Caki2 (cell line): ENCODE data around the gene PRAF2. TPM values are rescaled to one million over a fixed set of nuclear protein-coding genes. Genes with fewer than 3 reads are reported as not detected.

Experiments used
- DNase-seq: peaks from one replicate; pipeline ENCODE4 v3.0.0-alpha.2; 2015; ENCODE audit warnings: low read depth
- in situ Hi-C: cut with HindIII; loops from 2 replicates; pipeline ENCODE4 v1.10.0; 2016; ENCODE audit warnings: low sequenced_read_pairs, low pct_unique_long_range_greater_than_20kb, mixed read lengths
- total RNA-seq: library from RNA; depleted of rRNA; stranded (reverse); fragments of >200 nt; shearing (Covaris generic); gene quantifications from 2 replicates; pipeline ENCODE4 v1.2.3, GENCODE V29; 2014; ENCODE audit warnings: low replicate concordance; rRNA removed

Gene PRAF2
- total RNA-seq, 1 experiment from 2014 or later, result 1.9 TPM

DNA sequence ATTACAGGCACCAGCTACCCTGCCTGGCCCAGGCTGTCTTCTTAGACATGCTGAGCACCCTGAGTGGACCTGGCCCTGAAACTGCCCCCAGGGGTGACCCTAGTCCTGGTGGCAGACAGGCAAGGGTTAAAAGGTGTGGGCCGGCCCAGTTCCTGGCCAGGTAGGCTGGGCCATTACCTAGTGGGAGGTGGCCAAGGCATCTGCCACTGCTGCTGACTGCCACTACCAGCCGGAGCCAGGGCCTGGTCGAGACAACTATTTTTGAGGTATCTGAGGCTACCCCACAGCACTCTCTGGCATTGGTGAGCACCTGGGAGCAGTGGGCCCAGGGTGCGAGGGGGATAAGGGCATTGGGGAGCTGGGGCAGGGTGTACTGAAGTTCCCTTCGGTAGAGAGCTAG, 15.0 kb downstream of the PRAF2 start, which contains the start of gene CCDC120:
Gene CCDC120, plus strand, starts transcription at position 206 of the 400 bp plus-strand sequence. CDS start 3,043 bp downstream, outside the sequence.
- no peak for DNase-seq
- in situ Hi-C loops, result no loop called here

DNA sequence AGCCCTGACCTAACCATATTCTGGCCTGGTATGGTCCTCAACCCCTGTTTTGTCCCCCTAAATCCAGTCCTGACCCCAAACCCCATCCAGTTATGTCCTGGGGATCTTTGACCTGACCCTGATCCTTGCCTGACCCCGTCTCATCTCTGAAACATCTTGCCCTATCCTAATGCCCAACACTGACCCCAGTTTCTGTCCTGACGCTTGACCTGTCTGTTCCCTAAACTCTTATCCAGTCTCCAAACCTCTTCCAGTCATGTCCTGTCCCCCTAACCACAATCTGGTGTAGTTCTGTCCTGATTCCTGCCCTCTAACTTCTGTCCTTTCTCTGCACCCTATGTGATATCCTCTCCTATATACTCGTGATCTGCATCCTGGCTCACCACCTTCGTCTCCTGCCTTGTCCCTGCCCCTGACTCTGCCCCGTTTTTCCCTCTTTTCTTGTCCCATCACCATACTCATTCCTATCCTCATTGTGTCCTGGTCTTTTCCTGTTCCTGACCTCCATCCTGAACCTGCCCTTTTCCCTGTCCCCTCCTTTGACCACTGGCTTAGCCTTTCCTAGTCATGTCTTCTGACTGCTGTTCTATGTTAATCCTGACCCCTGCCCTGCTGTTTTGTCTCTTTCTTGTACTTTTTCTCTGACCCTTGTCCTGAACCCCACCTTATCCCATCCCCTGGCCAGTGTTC, 19.6 kb downstream of the PRAF2 start:
- no peak for DNase-seq
- in situ Hi-C loops, result no loop called here

DNA sequence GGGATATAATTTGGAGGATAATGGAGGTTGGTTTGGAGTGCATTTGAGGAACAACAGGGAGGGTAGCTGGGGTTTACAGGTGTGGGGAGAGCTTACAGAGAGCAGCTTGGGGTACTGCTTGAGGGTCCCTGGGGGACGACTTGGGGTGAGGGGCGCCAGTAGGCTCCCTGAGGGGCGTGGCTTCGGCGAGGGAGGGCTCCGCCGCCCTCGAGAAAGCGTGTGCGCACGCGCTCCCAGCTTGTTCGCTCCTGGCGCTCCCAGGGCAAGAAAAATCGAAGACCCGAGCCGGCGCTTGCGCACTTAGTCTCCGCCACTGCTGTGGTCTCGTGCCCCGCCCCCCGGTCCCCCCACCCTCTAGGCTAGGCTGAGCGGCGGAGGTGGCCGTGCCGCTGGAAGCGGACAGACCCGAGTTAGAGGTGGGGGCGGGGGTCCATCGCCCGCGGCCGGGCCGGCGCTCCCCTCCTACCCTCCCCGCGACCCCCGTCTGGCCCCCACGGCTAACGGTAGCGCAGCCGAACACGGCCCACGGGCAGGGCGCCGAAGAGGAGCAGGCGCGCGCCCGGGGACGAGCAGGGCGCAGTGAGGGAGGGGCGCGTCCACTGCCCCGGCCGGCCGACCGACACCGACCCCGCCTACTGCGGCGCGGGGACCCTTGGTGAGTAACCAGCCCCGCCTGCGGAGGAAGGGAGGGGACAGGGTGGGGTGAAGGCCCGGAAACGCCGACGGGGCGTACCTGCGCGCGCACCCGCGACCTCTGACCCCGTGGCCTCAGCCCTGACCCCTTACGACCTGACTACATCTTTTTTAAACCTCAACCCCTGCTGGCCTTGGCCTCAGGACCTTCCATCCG, 20.4 kb downstream of the PRAF2 start:
- in situ Hi-C loops, result no loop called here
- DNase-seq, result no peak

DNA sequence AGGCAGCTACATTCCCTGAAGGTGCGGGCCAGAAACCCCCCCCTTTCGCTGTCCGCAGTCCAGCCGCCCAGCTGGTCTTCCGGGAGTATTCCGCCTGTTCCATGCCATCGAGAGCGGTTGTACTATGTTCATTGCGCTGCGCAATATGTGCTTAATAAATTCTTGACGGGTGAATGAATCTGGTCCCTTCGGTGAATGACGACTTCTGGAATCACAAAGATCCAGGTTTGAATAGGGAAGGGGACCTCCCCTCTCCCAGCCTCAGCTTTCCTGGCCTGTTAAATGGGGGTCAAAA, 29.9 kb downstream of the PRAF2 start:
- no peak for DNase-seq
- in situ Hi-C loops, result no loop called here

DNA sequence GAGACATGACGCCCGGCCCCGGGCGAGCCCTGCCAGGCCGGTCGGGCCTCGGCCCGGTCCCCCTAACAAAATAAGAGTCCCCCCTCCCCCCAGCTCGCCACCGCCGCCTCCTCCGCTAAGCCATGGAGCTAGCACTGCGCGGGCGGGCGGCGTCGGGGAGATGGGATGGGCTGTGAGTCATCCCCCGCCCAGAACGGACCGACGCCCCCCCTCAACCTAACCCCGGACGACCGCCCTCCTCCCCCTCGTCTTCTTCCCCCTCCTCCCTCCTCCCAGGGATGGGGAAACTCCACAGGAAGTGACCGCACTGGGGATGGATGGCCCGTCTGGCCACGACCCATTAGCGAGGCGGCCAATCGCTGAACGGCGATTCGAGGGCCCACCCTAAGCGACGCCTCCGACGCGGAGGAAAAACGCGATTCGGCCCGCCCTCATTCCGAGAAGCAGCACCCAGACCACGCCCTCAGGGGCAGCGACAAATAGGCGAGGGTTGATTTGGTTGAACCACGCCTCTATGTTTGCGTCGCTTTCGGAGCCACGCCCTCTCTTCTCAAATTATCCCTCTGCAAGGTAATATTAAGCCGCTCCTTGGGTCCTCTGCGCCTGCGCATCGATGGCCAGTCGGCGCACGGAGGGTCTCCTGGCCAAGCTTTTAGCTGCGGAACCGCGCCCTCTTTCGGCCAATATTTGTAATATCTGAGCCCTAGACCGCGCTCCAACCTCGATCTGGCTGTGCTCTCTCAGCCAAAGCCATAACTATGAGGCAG, 30.4 kb downstream of the PRAF2 start, which contains the start of gene TFE3:
Gene TFE3, minus strand, starts transcription at position 138 of the 767 bp plus-strand sequence. Its CDS starts 131 bp downstream, at position 7.
- in situ Hi-C loops, result no loop called here
- DNase-seq, result peak; percentile 99

DNA sequence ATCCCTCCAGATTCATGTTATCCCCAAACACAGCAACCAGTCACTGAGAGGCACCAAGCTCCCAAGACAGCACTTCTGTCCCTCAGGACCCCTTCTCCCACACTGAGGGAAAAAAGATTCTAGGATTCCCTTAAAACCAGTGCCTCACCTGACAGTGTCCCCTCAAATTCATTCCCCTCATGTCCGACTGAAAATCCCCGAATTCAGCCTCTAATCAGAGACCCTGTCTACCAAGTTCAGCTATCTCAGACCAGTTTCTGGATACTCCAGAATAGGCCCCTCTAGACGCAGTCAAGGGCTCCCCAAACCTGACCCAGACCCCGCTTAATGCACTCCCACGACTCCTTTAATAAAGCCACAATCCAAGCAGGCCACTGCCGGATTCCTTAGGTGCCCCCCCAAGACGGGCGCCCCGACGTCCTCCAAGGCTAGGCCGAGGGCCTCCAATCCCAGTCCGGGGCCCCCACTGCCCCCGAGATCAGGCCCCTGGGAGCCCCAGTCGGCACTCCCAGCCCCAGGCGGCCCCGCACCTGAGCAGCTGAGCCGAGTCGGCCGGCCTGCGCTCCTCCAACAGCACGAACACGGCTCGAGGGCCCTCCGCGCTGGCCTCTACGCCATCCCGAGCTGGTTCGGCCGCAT, 31.1 kb downstream of the PRAF2 start:
- in situ Hi-C loops, result no loop called here
- DNase-seq, result peak; percentile 16

DNA sequence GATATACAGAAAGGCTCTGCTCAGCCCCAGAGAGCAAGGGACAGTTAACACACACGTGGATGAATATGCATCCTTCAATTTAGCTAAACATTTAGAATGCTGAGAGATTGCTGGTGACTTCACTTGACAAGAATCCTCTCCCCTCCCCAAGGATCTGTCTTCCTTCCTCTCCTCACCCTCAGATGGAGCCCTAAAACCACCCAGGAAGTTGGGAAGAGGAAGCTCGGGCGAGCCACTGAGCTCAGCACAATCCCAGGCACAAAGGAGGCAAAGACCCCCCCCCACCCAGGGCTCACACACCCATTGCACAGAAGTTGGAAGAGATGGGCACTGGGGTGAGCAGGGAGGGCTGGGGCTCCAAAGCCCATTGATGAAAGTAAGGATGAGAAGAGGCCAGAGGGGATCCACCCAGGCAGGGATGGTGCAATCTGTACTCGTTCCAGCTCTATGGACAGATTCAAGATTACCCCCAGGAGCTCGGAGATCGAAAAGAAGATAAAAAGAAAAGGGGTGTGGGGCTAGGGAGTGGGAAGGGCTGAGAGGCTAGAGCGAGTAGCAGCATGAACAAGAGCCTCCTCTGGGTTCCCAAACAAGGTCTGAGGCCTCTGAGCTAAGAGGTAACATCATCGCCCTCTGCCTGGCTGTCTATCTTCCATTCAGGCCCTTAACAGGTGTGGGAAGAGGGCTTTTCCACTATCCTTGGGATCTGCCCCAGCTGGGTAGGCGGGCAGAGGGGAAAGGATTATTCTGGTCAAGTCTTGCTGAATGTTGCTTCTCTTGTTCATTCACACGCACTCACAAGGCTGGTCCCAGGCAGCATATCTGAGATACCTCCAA, 31.8 kb downstream of the PRAF2 start:
- DNase-seq, result peak; percentile 40
- in situ Hi-C loops, result no loop called here

DNA sequence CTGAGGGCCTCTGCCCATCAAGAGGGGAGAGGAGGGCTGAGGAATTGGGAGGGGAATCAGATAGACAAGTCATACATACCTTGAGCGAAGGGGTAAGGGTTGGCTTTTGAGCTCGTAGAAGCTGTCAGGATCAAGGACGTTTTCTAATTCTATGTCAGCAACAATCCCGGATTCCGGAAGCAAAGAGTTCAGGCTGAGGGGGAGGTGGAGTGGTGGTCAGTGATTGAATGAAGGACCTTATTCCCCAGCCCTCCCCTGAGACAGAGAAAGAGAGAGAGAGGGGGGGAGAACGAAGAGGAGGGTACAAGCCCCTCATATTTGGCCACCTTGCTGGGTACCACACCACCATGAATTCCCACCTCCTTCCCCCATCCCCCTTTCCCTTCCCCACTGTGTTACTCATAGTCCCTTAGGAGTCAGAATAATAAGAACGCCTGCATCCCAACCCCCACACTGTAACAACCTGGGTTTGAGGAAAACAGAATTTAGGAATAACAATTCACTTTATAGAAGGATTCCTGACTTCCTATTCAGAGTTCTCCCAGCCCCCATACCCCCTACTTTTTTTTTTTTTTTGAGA, 33.3 kb downstream of the PRAF2 start:
- DNase-seq, result peak; percentile 29
- in situ Hi-C loops, result no loop called here

DNA sequence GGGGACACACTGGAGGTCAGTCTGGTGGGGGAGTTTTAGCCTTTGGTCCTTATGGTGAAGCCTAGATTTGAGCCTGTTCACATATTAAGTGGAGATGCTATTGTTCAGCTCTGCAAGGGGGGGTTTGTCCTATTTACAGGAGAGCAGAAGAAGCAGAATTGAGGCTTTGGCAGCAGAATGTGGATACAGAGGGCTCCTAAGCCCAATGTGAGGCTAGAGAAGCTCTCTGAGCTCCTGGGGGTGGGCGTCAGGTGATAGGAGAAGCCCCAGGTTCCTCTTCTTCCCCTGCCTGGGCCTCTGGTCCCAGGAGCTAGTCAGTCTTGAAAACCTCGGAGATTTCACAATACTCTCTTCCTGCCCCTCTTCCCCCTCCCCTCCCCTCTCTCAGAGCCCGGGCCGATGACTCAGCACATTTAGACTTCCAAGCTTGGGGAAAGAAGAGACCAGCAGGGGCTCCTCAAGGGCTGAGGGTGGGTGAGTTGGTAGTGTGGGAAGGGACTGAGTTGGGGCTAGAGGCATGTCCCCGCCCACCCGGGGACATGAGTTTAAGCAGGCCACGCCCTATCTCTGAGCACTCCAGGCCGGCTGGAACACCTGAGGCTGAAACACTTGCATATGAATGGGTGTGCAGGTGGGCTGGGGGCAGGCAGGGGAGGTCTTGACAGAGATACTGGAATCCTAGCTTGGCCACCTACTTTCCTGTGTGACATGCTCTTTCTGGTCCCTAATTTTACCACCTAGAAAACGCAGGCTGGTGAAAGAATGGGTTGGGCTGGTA, 34.0 kb downstream of the PRAF2 start:
- peak; percentile 96 for DNase-seq

DNA sequence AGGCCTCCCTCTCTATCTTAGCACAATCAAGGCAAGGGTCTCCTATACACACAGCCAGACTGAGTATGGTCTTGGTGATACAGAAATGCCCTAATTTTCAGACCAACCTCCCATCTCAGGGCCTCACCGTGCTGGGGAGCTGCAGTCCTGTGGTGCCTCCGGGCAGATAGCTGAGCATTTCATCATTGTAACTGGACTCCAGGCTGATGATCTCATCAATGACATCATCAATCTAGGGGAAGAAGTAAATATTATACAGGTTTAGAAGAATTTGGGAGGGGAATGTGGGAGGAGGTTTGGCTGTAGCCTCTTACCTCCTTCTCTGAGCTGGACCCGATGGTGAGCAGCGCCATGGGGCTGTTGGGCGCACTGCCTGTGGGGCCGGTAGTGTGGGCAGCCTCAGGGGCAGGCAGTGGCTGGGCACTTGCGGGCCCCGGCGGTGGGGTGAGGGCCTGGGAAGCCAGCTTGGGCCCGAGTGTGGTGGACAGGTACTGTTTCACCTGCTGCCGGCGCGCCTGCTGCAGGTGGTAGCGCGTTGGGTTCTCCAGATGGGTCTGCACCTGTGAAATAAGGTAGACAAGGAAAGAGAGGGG, 35.8 kb downstream of the PRAF2 start:
- peak; percentile 24 for DNase-seq
- in situ Hi-C loops, result no loop called here

More for the DNA sequence above, 34.0 kb downstream of the PRAF2 start:
- in situ Hi-C loops, result no loop called here

DNA sequence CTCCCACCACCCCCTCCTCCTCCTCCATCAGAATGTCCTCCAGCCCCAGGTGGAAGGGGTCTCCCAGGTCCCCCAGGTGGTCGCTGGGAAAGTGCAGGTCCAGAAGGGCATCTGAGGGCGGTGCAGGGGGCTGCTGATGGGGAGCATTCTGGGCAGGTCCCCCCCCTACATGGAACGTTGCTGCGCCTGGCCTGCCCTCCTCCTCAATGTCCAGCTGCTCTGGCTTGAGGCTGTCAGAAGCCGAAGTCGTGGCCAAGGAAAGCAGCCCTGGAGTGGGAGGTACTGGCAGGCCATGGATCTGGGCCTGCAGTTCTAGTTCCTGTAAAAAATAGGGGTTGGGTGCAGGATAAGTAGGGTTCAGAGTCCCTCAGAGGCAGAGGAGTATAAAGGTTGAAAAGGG, 43.5 kb downstream of the PRAF2 start:
- no peak for DNase-seq

DNA sequence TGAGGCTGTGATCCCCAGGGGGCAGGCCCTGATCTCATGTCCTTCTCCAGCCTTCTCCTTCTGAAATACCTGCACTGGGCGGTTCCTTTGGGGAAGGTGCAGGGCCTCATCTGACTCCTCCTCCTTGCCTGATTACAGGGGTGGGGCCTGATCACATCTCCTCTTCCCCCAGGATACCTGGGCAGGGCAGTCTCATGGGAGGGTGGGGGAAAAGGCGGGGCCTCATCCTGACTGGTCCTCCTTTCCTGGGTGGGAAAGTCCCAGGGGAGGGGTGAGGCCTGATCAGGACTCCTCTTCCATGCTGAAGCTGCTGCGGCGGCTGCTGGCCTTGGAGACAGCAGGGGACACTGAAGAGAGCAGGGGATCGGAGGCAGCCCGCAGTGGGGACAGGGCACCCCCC, 43.9 kb downstream of the PRAF2 start:
- DNase-seq, result peak; percentile 50
- in situ Hi-C loops, result no loop called here

More for the DNA sequence above, 43.5 kb downstream of the PRAF2 start:
- in situ Hi-C loops, result no loop called here

Other genes with a start within 250 kb of the PRAF2 start
- not detected in 2 replicates for gene ERAS, start 247.5 kb downstream of the PRAF2 start, total RNA-seq
- gene PCSK1N, start 238.4 kb downstream of the PRAF2 start, total RNA-seq, result 93.6 and 112 TPM in 2 replicates
- gene TIMM17B, start 176.2 kb downstream of the PRAF2 start, total RNA-seq, result 94.1 and 114 TPM in 2 replicates
- 68.5 and 86.5 TPM in 2 replicates for gene PQBP1, start 176.1 kb downstream of the PRAF2 start, total RNA-seq
- gene SLC35A2, start 162.4 kb downstream of the PRAF2 start, total RNA-seq, result 13.8 and 33.1 TPM in 2 replicates
- gene PIM2, start 155.0 kb downstream of the PRAF2 start, total RNA-seq, result 17.8 and 27.2 TPM in 2 replicates
- gene OTUD5, start 116.4 kb downstream of the PRAF2 start, total RNA-seq, result 46.2 and 48.7 TPM in 2 replicates
- 0.24 TPM in 1 of 2 replicates, not detected in the other for gene KCND1, start 102.2 kb downstream of the PRAF2 start, total RNA-seq
- 17.2 and 17.8 TPM in 2 replicates for gene GRIPAP1, start 71.7 kb downstream of the PRAF2 start, total RNA-seq
- 42.5 and 74.2 TPM in 2 replicates for gene TFE3, start 30.6 kb downstream of the PRAF2 start, total RNA-seq
- not detected in 2 replicates for gene CCDC120, start 15.0 kb downstream of the PRAF2 start, total RNA-seq
- 22.3 and 34.1 TPM in 2 replicates for gene WDR45, start 5.9 kb upstream of the PRAF2 start, total RNA-seq
- 32.6 and 46.4 TPM in 2 replicates for gene GPKOW, start 49.7 kb upstream of the PRAF2 start, total RNA-seq
- gene MAGIX, start 88.8 kb upstream of the PRAF2 start, total RNA-seq, result 1.7 and 7.6 TPM in 2 replicates
- 72.9 and 86.3 TPM in 2 replicates for gene PLP2, start 97.9 kb upstream of the PRAF2 start, total RNA-seq
- gene PRICKLE3, start 112.4 kb upstream of the PRAF2 start, total RNA-seq, result 6.1 and 55.0 TPM in 2 replicates
- gene SYP, start 126.2 kb upstream of the PRAF2 start, total RNA-seq, result not detected in 2 replicates
- not detected in 2 replicates for gene CACNA1F, start 159.3 kb upstream of the PRAF2 start, total RNA-seq
- 42.4 and 58.4 TPM in 2 replicates for gene CCDC22, start 161.5 kb upstream of the PRAF2 start, total RNA-seq
- gene FOXP3, start 190.7 kb upstream of the PRAF2 start, total RNA-seq, result not detected in 2 replicates
- 14.4 and 18.5 TPM in 2 replicates for gene PPP1R3F, start 195.8 kb upstream of the PRAF2 start, total RNA-seq
- not detected in 2 replicates for gene GAGE10, start 229.6 kb upstream of the PRAF2 start, total RNA-seq
- not detected in 2 replicates for gene GAGE12J, start 248.0 kb upstream of the PRAF2 start, total RNA-seq